ENCODE results near the gene PPFIA2. TPM values are rescaled to one million over a fixed set of nuclear protein-coding genes. Genes with fewer than 3 reads are reported as not detected.

The PPFIA2 gene
- total RNA-seq, 1 experiment from 2014 or later = not detected

DNA sequence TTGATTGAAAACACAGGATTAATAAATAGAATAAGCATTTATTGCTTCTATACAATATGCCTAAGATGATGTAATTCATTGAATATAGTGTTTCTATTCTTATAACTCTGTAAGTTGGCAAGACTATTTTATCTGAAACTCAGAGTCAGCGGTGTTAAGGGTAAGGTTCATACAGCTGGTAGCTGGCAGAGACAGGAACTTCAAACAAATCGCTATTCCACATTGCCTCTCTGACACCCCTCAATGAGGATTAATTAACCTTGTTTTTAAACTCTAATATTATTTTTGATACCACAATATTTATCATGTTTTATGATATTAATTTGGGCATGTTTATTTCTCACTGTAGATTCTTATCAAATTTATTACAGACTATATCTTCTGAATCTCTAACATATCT lies 357.9 kb downstream of the PPFIA2 start:
- no peaks in the 10 kb centered on the region for H3K9me3 ChIP-seq (ENCODE audit: low read length)
- H3K9ac ChIP-seq (ENCODE audit: low read length) = no peak overlapping the region
- H4K20me1 ChIP-seq (ENCODE audit: low read length) = no peaks in the 10 kb centered on the region
- H3K79me2 ChIP-seq (ENCODE audit: low read length) = no peaks in the 10 kb centered on the region
- no peak overlapping the region for H3K4me2 ChIP-seq (ENCODE audit: low read length)
- intact Hi-C loops (cut with micrococcal nuclease) = no loop called here
- no TSS peak for BruUV-seq (replicated peaks)
- ChIA-PET POLR2A (ENCODE audit: unreplicated experiment) (no interaction called here), CTCF (no interaction called here)
- no peak overlapping the region for H3K4me3 ChIP-seq (ENCODE audit: low read length)
- H3K27ac ChIP-seq (ENCODE audit: low read length) = no peak overlapping the region
- no peak overlapping the region for H2AFZ ChIP-seq (ENCODE audit: low read length)
- no peaks in the 10 kb centered on the region for H3K9me2 ChIP-seq (replicated peaks; ENCODE audit: low read length)
- ATAC-seq (no peak), DNase-seq (no peak)
- H3K27me3 ChIP-seq (ENCODE audit: low read length) = no peaks in the 10 kb centered on the region
- no peaks in the 10 kb centered on the region for H3K36me3 ChIP-seq (ENCODE audit: low read depth, low read length)
- no peaks in the 10 kb centered on the region for H3K4me1 ChIP-seq (ENCODE audit: insufficient read depth, low read length)
- H3F3A ChIP-seq (ENCODE audit: low read length, unreplicated experiment) = no peaks in the 10 kb centered on the region
- TF ChIP-seq, protein P1, sequence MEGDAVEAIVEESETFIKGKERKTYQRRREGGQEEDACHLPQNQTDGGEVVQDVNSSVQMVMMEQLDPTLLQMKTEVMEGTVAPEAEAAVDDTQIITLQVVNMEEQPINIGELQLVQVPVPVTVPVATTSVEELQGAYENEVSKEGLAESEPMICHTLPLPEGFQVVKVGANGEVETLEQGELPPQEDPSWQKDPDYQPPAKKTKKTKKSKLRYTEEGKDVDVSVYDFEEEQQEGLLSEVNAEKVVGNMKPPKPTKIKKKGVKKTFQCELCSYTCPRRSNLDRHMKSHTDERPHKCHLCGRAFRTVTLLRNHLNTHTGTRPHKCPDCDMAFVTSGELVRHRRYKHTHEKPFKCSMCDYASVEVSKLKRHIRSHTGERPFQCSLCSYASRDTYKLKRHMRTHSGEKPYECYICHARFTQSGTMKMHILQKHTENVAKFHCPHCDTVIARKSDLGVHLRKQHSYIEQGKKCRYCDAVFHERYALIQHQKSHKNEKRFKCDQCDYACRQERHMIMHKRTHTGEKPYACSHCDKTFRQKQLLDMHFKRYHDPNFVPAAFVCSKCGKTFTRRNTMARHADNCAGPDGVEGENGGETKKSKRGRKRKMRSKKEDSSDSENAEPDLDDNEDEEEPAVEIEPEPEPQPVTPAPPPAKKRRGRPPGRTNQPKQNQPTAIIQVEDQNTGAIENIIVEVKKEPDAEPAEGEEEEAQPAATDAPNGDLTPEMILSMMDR (conservative IDR thresholded peaks at IDR 0.05; ENCODE audit: low read depth, low read length) = no peak
- TF ChIP-seq EZH2phosphoT487 (IDR thresholded peaks at IDR 0.05; ENCODE audit: borderline replicate concordance, low read length) (no peak), EZH2 (IDR thresholded peaks at IDR 0.05; ENCODE audit: low read length, unreplicated experiment) (no peak)

DNA sequence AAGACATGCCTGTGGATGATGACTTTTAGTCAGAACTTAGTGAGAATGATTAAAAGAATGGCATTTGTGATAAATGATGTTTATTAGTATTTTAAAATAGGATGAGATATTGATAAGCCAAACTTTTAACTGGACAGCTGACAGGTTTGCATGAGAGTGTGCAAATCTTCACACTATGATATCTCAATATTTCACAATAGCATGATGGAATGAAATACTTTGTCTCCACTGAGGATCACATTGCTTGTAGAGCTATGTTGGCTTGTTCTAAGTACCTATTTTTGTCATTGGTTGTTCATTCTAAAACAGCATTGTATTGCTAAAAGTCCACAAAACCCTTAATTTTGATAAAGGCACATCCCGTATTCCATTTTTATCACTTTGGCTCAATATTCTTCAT lies 359.1 kb downstream of the PPFIA2 start:
- ChIA-PET CTCF (no interaction called here), POLR2A (ENCODE audit: unreplicated experiment) (no interaction called here)
- no peak for DNase-seq
- H3K9me3 ChIP-seq (ENCODE audit: low read length) = no peaks in the 10 kb centered on the region
- no peaks in the 10 kb centered on the region for H3K4me1 ChIP-seq (ENCODE audit: insufficient read depth, low read length)
- no peak for ATAC-seq
- H3K9ac ChIP-seq (ENCODE audit: low read length) = no peak overlapping the region
- no peak overlapping the region for H3K4me3 ChIP-seq (ENCODE audit: low read length)
- H3K79me2 ChIP-seq (ENCODE audit: low read length) = no peaks in the 10 kb centered on the region
- no peaks in the 10 kb centered on the region for H4K20me1 ChIP-seq (ENCODE audit: low read length)
- no peak overlapping the region for H2AFZ ChIP-seq (ENCODE audit: low read length)
- TF ChIP-seq, protein P1 (conservative IDR thresholded peaks at IDR 0.05; ENCODE audit: low read depth, low read length) = no peak
- TF ChIP-seq EZH2phosphoT487 (IDR thresholded peaks at IDR 0.05; ENCODE audit: borderline replicate concordance, low read length) (no peak), EZH2 (IDR thresholded peaks at IDR 0.05; ENCODE audit: low read length, unreplicated experiment) (no peak)
- H3K36me3 ChIP-seq (ENCODE audit: low read depth, low read length) = no peaks in the 10 kb centered on the region
- intact Hi-C loops (cut with micrococcal nuclease) = no loop called here
- no peaks in the 10 kb centered on the region for H3K9me2 ChIP-seq (replicated peaks; ENCODE audit: low read length)
- no peak overlapping the region for H3K27ac ChIP-seq (ENCODE audit: low read length)
- no peak overlapping the region for H3K4me2 ChIP-seq (ENCODE audit: low read length)
- no TSS peak for BruUV-seq (replicated peaks)
- H3K27me3 ChIP-seq (ENCODE audit: low read length) = no peaks in the 10 kb centered on the region
- no peaks in the 10 kb centered on the region for H3F3A ChIP-seq (ENCODE audit: low read length, unreplicated experiment)

DNA sequence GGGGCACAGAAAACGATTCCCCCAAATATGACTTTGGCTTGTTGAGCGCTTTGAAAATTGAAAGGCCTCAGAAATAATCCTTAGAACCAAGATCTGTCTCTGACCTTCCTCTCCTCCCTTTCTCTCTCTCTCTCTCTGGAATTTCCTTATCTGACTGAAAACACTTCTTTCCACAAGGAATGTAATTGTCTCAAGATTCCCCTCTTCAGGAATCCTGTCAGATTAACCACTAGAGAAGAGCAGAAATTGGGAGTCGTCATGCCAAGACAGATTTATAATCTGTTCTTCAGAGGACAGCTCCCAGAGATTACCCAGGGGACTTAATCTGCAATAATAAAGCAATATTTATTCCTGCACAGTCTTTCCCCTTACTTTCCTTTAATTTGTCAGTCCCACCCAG lies 363.7 kb downstream of the PPFIA2 start:
- no peak overlapping the region for H3K9ac ChIP-seq (ENCODE audit: low read length)
- ATAC-seq (no peak), DNase-seq (no peak)
- no peak overlapping the region for H3K4me2 ChIP-seq (ENCODE audit: low read length)
- H3K9me2 ChIP-seq (replicated peaks; ENCODE audit: low read length) = no peaks in the 10 kb centered on the region
- H3K4me3 ChIP-seq (ENCODE audit: low read length) = no peak overlapping the region
- no peaks in the 10 kb centered on the region for H3F3A ChIP-seq (ENCODE audit: low read length, unreplicated experiment)
- no peak overlapping the region for H3K27ac ChIP-seq (ENCODE audit: low read length)
- H4K20me1 ChIP-seq (ENCODE audit: low read length) = no peaks in the 10 kb centered on the region
- POLR2A ChIA-PET (ENCODE audit: unreplicated experiment) = no interaction called here
- CTCF ChIA-PET = no interaction called here
- TF ChIP-seq, protein P1 (conservative IDR thresholded peaks at IDR 0.05; ENCODE audit: low read depth, low read length) = no peak
- no peak for TF ChIP-seq EZH2 (IDR thresholded peaks at IDR 0.05; ENCODE audit: low read length, unreplicated experiment)
- TF ChIP-seq EZH2phosphoT487 (IDR thresholded peaks at IDR 0.05; ENCODE audit: borderline replicate concordance, low read length) = no peak
- H3K27me3 ChIP-seq (ENCODE audit: low read length) = no peaks in the 10 kb centered on the region
- intact Hi-C loops (cut with micrococcal nuclease) = no loop called here
- no peak overlapping the region for H2AFZ ChIP-seq (ENCODE audit: low read length)
- no peaks in the 10 kb centered on the region for H3K4me1 ChIP-seq (ENCODE audit: insufficient read depth, low read length)
- no peaks in the 10 kb centered on the region for H3K79me2 ChIP-seq (ENCODE audit: low read length)
- no peaks in the 10 kb centered on the region for H3K36me3 ChIP-seq (ENCODE audit: low read depth, low read length)
- no peaks in the 10 kb centered on the region for H3K9me3 ChIP-seq (ENCODE audit: low read length)
- BruUV-seq (replicated peaks) = no TSS peak

Data from PC-3 (cell line).